Measurements from ENCODE around the gene SNRK.

- TF ChIP-seq CTCF (IDR thresholded peaks at IDR 0.05; ENCODE audit: insufficient read depth, low read depth, low read length) (no peak), EZH2 (IDR thresholded peaks at IDR 0.05; ENCODE audit: insufficient read depth, low read length) (no peak)
These were observed 85.8 kb downstream of the SNRK start for GRCh38 chr3:43372007-43372740.
